Motor neuron (in vitro differentiated cells): Measurements from ENCODE around the gene PHLPP2. TPM values are rescaled to one million over a fixed set of nuclear protein-coding genes. Genes with fewer than 3 reads are reported as not detected.
A peak's percentile ranks its signal among the peaks of the same experiment; 100 is the strongest.

Source experiments
- ATAC-seq, 8 experiments: fragments of 200-7000 bp; cut with Tn5 transposase; replicated peaks in 6 of 8; 2 replicates each; pipeline ENCODE4 v1.8.0; 2021; ENCODE audit warnings: mild to moderate bottlenecking in 8 of 8, moderate library complexity in 8 of 8
- H3K27ac ChIP-seq, 2 donors: fragments of 250-450 bp; sonication (Bioruptor Pico); 2 replicates each; pipeline ENCODE4 v1.9.0; 2021; ENCODE audit warnings: antibody characterized with exemption in 2 of 2, mild to moderate bottlenecking in 2 of 2, moderate library complexity in 1 of 2
- H3K4me1 ChIP-seq, 2 donors: fragments of 250-450 bp; sonication (Bioruptor Pico); replicated peaks in 1 of 2; 2 replicates each; pipeline ENCODE4 v1.6.1; 2021; ENCODE audit warnings: antibody characterized with exemption in 2 of 2, mild to moderate bottlenecking in 2 of 2, moderate library complexity in 1 of 2
- H3K4me3 ChIP-seq, 5 donors: fragments of 250-450 bp; sonication (Bioruptor Pico); 2 replicates each; pipeline ENCODE4 v1.9.0; 2021; ENCODE audit warnings: antibody characterized with exemption in 5 of 5, mild to moderate bottlenecking in 5 of 5, moderate library complexity in 4 of 5
- WGBS, 10 experiments: fragments of 450-650 bp; shearing (Covaris generic); methylation state at CpG; one replicate each; pipeline ENCODE4 v1.0.0; 2022; 5-methylcytosine and 5-hydroxymethylcytosine counted together
- in situ Hi-C, 9 experiments: fragments of 400-800 bp; cut with MboI; loops; one replicate each; pipeline ENCODE4 v1.15.0; 2021; ENCODE audit warnings: low sequenced_read_pairs in 9 of 9, low pct_unique_long_range_greater_than_20kb in 2 of 9; ENCODE audit not compliant: unreplicated experiment in 9 of 9
- total RNA-seq, 8 experiments: library from RNA; unstranded; fragments of 300-600 nt; gene quantifications; 2 replicates each; pipeline versions ENCODE4 v1.2.3 to v1.2.4, GENCODE V29; 2022

The PHLPP2 gene
- total RNA-seq, 8 experiments from 2014 or later, result 4.1 to 9.7 (median 7.7) TPM

DNA sequence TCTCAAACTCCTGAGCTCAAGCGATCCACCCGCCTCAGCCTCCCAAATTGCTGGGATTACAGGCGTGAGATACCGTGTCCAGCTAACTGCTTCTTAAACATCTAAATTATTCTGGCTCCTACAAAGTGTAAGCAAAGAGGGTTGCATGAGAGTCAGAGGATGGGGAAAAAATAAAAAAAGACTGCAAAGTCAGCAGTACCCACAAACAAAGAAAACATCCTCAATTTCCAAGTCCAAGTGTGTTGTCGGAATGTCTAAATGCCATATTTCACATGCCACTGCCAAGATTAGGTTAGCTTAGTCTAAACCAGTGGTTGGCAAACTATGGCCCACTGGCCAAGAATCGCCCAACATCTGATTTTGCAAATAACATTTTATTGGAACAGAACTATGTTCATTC lies 13.0 kb upstream of the PHLPP2 start:
- peaks cover 0 to 6% of the 10 kb centered on the region in 2 donors for H3K4me1 ChIP-seq
- WGBS, 10 experiments, result 96 to 100% (median 100%) methylated on average over 1 to 6 of the region's 6 CpGs; no CpG with 5 or more reads in 2 of the 10 experiments
- no peak overlapping the region for H3K4me3 ChIP-seq
- no peak for ATAC-seq
- in situ Hi-C loops, result no loop called here
- no peak overlapping the region for H3K27ac ChIP-seq

DNA sequence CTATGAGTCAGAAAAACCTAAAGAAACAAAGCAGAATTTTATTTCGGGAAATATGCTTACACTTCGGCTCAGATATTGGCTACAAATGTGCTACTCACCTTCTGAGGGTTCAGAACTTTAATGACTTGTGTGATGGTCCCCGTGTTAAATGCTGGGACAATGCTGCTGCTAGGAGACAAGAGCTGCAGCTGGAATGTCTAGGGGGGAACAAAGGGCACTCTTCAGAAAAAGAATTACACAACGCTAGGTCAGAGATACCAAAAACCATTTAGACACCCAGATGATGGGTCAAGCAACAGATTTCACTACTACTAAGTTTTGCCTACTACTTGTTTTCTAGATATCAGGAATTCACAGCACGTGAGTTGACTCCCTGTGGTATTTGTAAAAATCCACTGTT lies 10.0 kb upstream of the PHLPP2 start:
- in situ Hi-C loops, result no loop called here
- Histone ChIP-seq H3K4me1 (peaks cover 0 to 6% of the 10 kb centered on the region in 2 donors), H3K4me3 (no peak overlapping the region), H3K27ac (no peak overlapping the region)
- ATAC-seq, result peak in 1 of 8 experiments; percentile 21
- WGBS, 10 experiments, result 25 to 96% (median 62%) methylated on average over 2 to 5 of the region's 5 CpGs

DNA sequence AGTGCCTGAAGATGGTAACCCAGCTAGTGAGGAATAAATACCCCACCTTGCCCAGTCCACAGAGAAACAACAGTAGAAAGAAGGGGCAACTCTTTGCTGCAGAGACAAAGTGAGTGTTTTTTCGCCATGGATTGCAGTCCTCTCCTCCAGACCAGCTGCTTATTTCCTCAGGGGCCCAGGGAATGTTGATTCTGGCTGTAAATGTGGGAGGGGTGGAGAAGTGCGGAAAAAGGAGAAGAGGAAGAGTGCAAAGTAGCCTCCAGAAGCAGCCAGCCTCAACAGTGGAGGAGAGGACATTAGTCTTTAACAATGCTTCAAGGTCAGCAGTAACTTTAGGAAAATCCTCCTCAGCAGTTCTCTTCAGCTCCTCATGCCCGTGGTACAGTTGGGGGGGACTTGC lies 8.1 kb upstream of the PHLPP2 start:
- peaks cover 0 to 6% of the 10 kb centered on the region in 2 donors for H3K4me1 ChIP-seq
- WGBS, 10 experiments, result 29 to 100% (median 96%) methylated on average over 1 to 2 of the region's 3 CpGs; no CpG with 5 or more reads in 2 of the 10 experiments
- in situ Hi-C loops, result no loop called here
- H3K4me3 ChIP-seq, result no peak overlapping the region
- no peak for ATAC-seq
- H3K27ac ChIP-seq, result no peak overlapping the region

DNA sequence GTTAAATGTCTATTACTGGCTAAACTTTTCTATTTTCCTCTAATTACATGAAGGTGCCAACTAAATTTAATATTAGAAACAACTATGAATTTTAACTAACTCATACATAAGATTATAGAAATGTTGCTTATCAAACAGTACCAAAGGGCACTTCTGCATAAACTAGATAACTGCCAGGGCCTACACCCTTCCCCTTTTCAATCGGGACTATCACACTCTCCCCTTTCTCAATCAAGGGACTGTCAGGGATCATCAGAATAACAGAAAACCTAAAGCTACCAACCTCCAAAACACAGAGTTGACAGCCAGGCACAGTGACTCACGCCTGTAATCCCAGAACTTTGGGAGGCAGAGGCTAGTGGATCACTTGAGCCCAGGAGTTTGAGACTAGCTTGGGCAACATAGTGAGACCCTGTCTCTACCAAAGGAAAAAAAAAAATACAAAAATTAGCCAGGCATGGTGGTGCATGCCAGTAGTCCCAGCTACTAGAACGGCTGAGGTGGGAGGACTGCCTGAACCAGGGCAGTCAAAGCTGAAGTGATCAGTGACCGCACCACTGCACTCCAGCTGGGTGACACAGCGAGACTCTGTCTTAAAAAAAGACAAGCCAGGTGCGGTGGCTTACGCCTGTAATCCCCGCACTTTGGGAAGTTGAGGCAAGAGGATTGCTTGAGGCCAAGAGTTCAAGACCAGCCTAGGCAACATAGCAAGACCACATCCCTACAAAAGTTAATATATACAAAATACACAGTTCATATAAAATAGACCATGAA lies 3.2 kb upstream of the PHLPP2 start:
- Histone ChIP-seq H3K4me3 (no peak overlapping the region), H3K27ac (no peak overlapping the region), H3K4me1 (no peaks in the 10 kb centered on the region)
- in situ Hi-C loops, result no loop called here
- ATAC-seq, result no peak
- WGBS, 10 experiments, result 0 to 100% (median 81%) methylated on average over 1 to 6 of the region's 8 CpGs; no CpG with 5 or more reads in 1 of the 10 experiments

DNA sequence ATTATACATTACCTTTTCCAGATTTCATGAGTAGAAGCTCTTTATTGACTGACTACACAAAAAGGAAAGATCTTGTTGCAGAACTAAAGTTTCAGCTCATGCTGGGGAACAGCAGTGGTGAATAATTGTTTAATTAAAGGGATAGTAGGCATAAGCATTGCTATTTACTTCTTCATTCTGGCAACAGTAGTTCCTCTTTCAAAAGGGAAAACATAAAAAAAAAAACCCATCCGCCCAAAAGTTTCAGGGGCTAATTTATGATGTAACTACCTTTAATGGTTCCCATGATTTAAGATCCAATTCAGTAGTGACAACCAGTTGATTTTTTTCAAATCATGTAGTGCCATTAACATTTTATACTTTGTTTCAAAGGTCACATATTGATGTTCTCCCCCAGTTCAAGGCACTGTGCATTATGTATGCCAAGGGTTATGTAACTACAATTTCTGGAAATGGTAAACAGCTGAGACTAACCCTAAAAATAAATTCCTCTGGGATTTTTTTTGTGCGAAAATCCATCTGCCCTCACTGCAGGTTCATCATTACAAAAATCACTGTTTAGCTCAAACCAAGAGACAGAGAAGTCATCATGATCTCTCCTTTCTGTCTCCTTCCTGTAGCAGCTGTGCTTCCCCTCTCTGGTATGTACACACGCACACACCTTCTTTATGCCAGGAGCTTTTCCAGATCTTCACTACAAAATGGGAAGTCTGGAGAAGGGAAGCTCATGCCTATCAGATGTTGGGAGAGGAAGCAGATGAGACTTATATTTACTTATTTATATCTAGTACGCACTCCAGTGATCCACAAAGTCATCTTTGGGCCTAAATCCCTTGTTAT lies 2.2 kb upstream of the PHLPP2 start:
- Histone ChIP-seq H3K4me3 (no peak overlapping the region), H3K4me1 (peaks cover 5 to 10% of the 10 kb centered on the region in 2 donors), H3K27ac (no peak overlapping the region)
- 42 to 100% (median 73%) methylated on average over 1 to 4 of the region's 4 CpGs for WGBS, 10 experiments
- ATAC-seq, result no peak
- in situ Hi-C loops, result no loop called here

DNA sequence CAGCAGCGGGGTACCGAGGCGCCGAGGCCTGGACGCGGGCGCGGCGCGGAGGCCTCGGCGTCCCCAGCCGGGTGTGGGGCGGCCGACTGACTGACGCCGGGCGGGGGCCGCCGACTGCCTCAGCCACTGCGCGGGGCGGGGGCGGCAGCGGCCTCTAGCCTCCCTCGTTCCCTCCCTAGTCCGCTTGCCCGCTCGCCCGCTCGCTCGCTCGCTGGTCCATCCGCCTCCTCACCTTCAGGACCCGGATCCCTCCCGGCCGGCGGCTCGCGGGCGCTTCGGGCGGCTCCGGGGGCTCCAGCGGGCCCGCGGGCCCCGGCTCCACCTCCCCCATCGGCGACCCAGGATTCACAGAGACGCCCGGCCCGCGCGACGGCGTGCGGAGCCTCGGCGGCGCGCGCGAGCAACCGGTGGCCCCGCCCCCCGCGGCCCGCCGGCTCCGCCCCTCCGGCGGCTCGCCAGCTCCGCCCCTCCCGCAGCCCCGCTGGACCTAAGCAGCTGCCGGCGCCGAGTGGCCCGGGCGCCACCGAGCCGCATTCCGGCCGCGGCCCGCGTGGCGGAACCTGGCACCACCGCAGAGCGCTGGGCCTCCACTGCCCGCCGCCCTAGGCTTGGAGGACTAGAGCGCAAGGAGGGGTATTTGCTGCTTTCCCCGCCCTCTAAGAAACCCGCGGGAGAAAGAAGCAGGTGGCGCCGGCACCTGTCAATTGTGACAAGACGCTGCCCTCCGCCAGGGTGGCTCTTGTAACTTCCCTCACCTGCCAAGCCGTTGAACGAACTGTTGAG lies 773 bp downstream of the PHLPP2 start:
- Histone ChIP-seq H3K4me1 (peaks cover 5 to 11% of the 10 kb centered on the region in 2 donors), H3K4me3 (peak overlapping the region; percentile 64 to 90 (median 79)), H3K27ac (peak overlapping the region; percentile 42 to 71)
- peak; percentile 74 to 89 (median 80) for ATAC-seq
- 0 to 7% (median 0%) methylated on average over 2 to 8 of the region's 104 CpGs; no CpG with 5 or more reads in 7 of the 10 experiments for WGBS, 10 experiments
- in situ Hi-C loops, result no loop called here

DNA sequence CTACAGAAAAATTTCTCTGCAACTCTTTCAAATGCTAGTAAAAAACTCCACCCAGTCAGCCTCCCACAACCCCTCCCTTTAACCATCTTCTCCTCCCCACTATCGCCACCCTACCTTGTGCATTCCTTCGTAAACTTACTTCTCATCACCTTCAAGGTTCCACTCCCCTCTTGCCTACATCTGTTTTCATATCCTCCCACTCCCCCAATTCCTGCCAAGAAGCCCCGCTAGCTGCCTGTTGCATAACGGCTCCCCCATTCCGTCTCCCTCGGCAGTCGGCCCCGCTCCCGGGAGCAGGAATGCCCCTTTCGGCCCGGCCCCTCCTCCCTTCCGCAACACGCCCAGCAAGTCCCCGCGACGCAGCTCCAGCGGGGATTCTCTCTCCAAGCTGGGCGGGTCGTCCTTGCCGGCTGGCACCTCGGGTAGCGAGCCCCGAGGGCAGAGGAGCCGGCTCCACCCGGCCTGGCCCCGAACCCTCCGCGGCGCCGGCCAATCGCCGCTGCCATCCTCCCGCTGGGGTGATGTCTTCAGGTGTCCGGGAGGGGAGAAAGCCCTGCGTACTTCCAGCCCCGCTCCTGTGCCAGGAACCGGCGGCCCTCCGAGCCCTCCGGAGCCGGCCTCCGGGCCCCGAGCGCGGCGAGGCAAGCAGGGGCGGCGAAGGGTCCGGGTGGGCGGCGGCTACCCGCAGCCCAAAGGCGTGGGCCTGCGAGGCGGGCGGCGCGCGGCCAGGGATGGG lies 1.5 kb downstream of the PHLPP2 start:
- peak; percentile 44 to 79 (median 56) for ATAC-seq
- in situ Hi-C loops, result no loop called here
- Histone ChIP-seq H3K4me1 (peaks cover 5 to 11% of the 10 kb centered on the region in 2 donors), H3K4me3 (peak overlapping the region; percentile 64 to 90 (median 79)), H3K27ac (peak overlapping the region; percentile 42 to 71)
- WGBS, 10 experiments, result 0 to 20% (median 0%) methylated on average over 1 to 4 of the region's 59 CpGs; no CpG with 5 or more reads in 6 of the 10 experiments

DNA sequence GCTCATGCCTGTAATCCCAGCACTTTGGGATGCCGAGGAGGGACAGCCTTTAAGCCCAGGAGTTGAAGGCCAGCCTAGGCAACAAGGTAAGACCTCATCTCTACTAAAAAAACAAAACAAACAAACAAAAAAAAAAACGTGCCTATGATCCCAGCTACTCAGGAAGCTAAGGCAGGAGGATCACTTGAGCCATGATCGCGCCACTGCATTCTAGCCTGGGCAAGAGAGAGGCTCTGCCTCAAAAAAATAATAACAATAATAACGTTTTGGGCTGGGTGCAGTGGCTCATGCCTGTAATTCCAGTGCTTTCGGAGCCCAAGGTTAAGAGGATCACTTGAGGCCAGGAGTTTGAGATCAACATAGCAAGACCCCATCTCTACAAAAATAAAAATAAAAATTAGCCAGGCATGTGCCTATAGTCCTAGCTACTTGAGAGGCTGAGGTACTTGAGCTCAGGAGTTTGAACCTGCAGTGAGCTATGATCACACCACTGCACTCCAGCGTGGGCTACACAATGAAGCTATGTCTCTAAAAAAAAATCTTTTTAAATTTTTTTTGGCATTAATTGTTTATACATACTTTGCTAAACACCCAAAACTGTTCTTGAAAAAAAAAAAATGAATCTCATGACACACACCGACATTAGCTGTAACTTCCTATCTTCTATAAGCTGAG lies 3.3 kb downstream of the PHLPP2 start:
- ATAC-seq, result no peak
- 72 to 100% (median 83%) methylated on average over 1 to 8 of the region's 8 CpGs; no CpG with 5 or more reads in 1 of the 10 experiments for WGBS, 10 experiments

DNA sequence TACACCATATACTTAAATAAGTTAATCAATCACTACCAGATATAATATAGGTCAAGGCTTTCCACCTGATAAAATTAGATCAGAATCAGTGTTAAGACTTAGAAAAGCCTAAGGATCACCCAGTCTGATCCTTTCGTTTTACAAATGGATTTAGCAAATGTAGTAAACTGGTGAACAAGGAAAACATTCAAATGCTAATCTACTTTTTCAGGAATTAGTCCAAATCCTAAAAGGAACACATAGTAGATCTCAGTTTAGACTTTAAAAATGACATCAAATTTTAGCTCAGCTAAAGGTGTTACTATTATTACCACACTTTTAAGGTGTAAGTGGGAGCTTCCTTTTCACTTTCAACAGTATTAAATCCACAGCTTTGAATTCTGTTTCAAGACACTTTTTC lies 12.0 kb downstream of the PHLPP2 start:
- in situ Hi-C loops, result no loop called here
- WGBS, 10 experiments, result 25 to 100% (median 50%) methylated on average over 1 of the region's 1 CpG; no CpG with 5 or more reads in 3 of the 10 experiments
- H3K4me1 ChIP-seq, result no peaks in the 10 kb centered on the region

More for the DNA sequence above, 3.3 kb downstream of the PHLPP2 start:
- in situ Hi-C loops, result no loop called here
- Histone ChIP-seq H3K27ac (no peak overlapping the region), H3K4me3 (no peak overlapping the region), H3K4me1 (peaks cover 5 to 11% of the 10 kb centered on the region in 2 donors)

DNA sequence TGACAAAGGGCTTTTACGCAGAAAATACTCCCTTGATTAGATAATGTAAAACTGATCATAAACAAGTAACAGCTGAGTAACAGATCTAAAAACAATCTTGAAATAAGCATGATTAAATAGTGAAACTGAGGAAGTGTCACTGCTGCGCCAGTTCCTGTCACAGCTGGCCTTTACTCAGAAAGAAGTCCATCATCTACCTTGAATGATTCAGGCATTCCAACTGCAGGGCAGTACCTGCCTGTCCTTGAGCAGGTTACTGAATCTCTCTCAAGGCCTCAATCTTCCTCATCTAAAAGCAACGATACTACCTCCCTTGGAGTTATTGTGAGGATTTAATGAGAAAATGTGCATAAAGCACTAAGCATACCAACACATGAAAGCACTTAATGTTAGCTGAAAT lies 12.7 kb downstream of the PHLPP2 start:
- in situ Hi-C loops, result no loop called here
- H3K4me3 ChIP-seq, result no peak overlapping the region
- H3K4me1 ChIP-seq, result no peaks in the 10 kb centered on the region
- 22 to 100% (median 86%) methylated on average over 1 to 3 of the region's 3 CpGs for WGBS, 10 experiments
- ATAC-seq, result no peak
- no peak overlapping the region for H3K27ac ChIP-seq

More for the DNA sequence above, 12.0 kb downstream of the PHLPP2 start:
- Histone ChIP-seq H3K4me3 (no peak overlapping the region), H3K27ac (no peak overlapping the region)
- ATAC-seq, result no peak

DNA sequence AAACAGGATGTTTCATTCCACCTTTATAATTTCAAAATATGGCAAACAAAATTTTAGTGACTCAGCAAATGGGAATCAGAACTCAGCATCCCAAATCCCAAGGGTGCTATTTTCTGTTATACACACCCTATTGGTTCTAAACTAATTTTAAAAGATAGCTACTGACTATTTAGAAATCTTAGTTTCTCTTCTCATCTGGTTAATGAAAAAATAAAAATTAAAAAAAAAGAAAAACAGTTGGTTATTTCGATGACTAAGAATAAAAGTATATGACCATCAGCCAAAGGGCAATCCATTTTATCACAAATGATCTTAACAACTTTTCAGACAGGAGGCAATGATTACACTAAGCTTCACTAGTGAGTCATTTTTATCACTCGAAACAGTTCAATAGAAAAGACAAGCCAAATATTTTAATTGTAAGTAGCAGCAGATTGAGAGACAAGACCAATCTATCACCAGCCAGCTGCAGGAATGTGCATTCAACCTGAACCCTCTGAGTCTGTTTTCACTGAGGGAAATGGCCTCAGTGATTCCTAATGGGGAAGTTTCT lies 15.2 kb downstream of the PHLPP2 start:
- WGBS, 10 experiments, result 7 to 100% (median 80%) methylated on average over 1 to 2 of the region's 2 CpGs
- Histone ChIP-seq H3K4me3 (no peak overlapping the region), H3K4me1 (no peaks in the 10 kb centered on the region), H3K27ac (no peak overlapping the region)
- in situ Hi-C loops, result no loop called here
- ATAC-seq, result peak in 2 of 8 experiments; percentile 25 to 45
